A549 (cell line): ENCODE data around the gene CTIF. TPM values are rescaled to one million over a fixed set of nuclear protein-coding genes. Genes with fewer than 3 reads are reported as not detected.

Experiments used
- ATAC-seq, 2 experiments: fragments of 200-7000 bp in 1 of 2; fragments of >200 bp in 1 of 2; cut with Nextera tagmentation in 1 of 2; cut with Tn5 transposase in 1 of 2; 3 replicates each; pipeline versions ENCODE4 v1.8.0 to v1.9.1; 2018 to 2020; ENCODE audit warnings: mild to moderate bottlenecking in 1 of 2, moderate library complexity in 1 of 2
- CTCF ChIA-PET: fragments of 300-600 bp; sonication (Branson Sonifier 250); formaldehyde crosslinking; extraction: SDS; loops from one replicate; lab custom pipeline; 2021; ENCODE audit warnings: antibody characterized with exemption, inconsistent platforms; lab: Yijun Ruan, JAX
- POLR2A ChIA-PET: fragments of 350-600 bp; formaldehyde crosslinking; extraction: SDS; loops from one replicate; lab custom pipeline; 2021; ENCODE audit warnings: antibody characterized with exemption, inconsistent platforms; lab: Yijun Ruan, JAX
- DNase-seq, 2 experiments: peaks; one replicate each; pipeline versions ENCODE4 v3.0.0 to v3.0.0-alpha.2; 2011 to 2016; ENCODE audit warnings: low read depth in 1 of 2, low spot score in 1 of 2
- FAIRE-seq: peaks from 2 replicates; lab custom pipeline; 2011; peaks lifted over from hg19 to GRCh38; lab: Jason Lieb, UNC
- H3K27ac ChIP-seq, 2 experiments: fragments of >200 bp; sonication (Bioruptor Twin); formaldehyde crosslinking; 3 replicates each; pipeline ENCODE4 v1.5.1; 2016 to 2017
- H3K4me1 ChIP-seq: fragments of >200 bp; sonication (Bioruptor Twin); formaldehyde crosslinking; 3 replicates; pipeline ENCODE4 v1.6.1; 2016
- H3K4me2 ChIP-seq: fragments of >200 bp; sonication (Bioruptor Twin); formaldehyde crosslinking; 3 replicates; pipeline ENCODE4 v1.6.1; 2016
- H3K4me3 ChIP-seq: fragments of >200 bp; sonication (Bioruptor Twin); formaldehyde crosslinking; 3 replicates; pipeline ENCODE4 v1.5.1; 2016
- H3K9me3 ChIP-seq: fragments of >200 bp; sonication (Bioruptor Twin); formaldehyde crosslinking; 3 replicates; pipeline ENCODE4 v1.6.1; 2016
- CBX2 ChIP-seq: fragments of 200-600 bp; sonication (generic); IDR thresholded peaks from 2 replicates; pipeline ENCODE4 v1.6.1; 2016; ENCODE audit warnings: low read depth, mild to moderate bottlenecking, borderline replicate concordance
- EHMT2 ChIP-seq: fragments of 200-600 bp; sonication (generic); IDR thresholded peaks from 2 replicates; pipeline ENCODE4 v1.6.1; 2016; ENCODE audit warnings: antibody characterized with exemption, low read depth, mild to moderate bottlenecking, moderate library complexity
- EP300 ChIP-seq, 2 experiments: fragments of >200 bp; sonication (Bioruptor Twin); formaldehyde crosslinking; IDR thresholded peaks; 2 replicates in 1 of 2; 3 replicates in 1 of 2; pipeline ENCODE4 v1.6.1; 2016 to 2017
- FOSB ChIP-seq: fragments of 250-450 bp; sonication (Bioruptor Pico); IDR thresholded peaks from 2 replicates; pipeline ENCODE4 v1.5.0; 2020; ENCODE audit warnings: mild to moderate bottlenecking, moderate library complexity
- HOXA7 ChIP-seq: fragments of 250-450 bp; sonication (Bioruptor Pico); IDR thresholded peaks from 2 replicates; pipeline ENCODE4 v1.5.0; 2020; ENCODE audit warnings: mild to moderate bottlenecking, moderate library complexity
- HOXB5 ChIP-seq: fragments of 250-450 bp; sonication (Bioruptor Pico); IDR thresholded peaks from 2 replicates; pipeline ENCODE4 v1.5.0; 2020; ENCODE audit warnings: mild to moderate bottlenecking, moderate library complexity
- KDM1A ChIP-seq: fragments of 200-600 bp; sonication (generic); IDR thresholded peaks from 2 replicates; pipeline ENCODE4 v1.6.1; 2016; ENCODE audit warnings: low read depth, mild to moderate bottlenecking
- MAZ ChIP-seq: fragments of 150-350 bp; IDR thresholded peaks from 2 replicates; pipeline ENCODE4 v1.6.1; 2014; ENCODE audit warnings: antibody characterized with exemption, low read depth, low read length, borderline replicate concordance
- NPAS2 ChIP-seq: fragments of 250-450 bp; sonication (Bioruptor Pico); IDR thresholded peaks from 2 replicates; pipeline ENCODE4 v1.8.0; 2022; ENCODE audit warnings: mild to moderate bottlenecking, moderate library complexity, borderline replicate concordance
- NR3C1 ChIP-seq: fragments of >200 bp; sonication (Bioruptor Twin); formaldehyde crosslinking; IDR thresholded peaks from 3 replicates; pipeline ENCODE4 v1.6.1; 2017
- POLR2A ChIP-seq: IDR thresholded peaks from 2 replicates; pipeline ENCODE4 v1.6.1; 2012; ENCODE audit warnings: mild to moderate bottlenecking, low read length
- RCOR1 ChIP-seq: fragments of 150-350 bp; IDR thresholded peaks from 2 replicates; pipeline ENCODE4 v1.6.1; 2014; ENCODE audit warnings: antibody characterized with exemption, low read length, low read depth
- RNF2 ChIP-seq: fragments of 200-600 bp; sonication (generic); IDR thresholded peaks from 2 replicates; pipeline ENCODE4 v1.6.1; 2016; ENCODE audit warnings: low read depth, mild to moderate bottlenecking, antibody characterized with exemption, moderate library complexity, borderline replicate concordance
- TFCP2L1 ChIP-seq: fragments of 250-450 bp; sonication (Bioruptor Pico); IDR thresholded peaks from 2 replicates; pipeline ENCODE4 v1.5.0; 2021; ENCODE audit warnings: mild to moderate bottlenecking
- ZFP36 ChIP-seq: fragments of 450-650 bp; IDR thresholded peaks from 2 replicates; pipeline ENCODE4 v1.6.1; 2014; ENCODE audit warnings: borderline replicate concordance; ENCODE audit not compliant: partially characterized antibody
- ZSCAN20 ChIP-seq: fragments of 250-450 bp; sonication (Bioruptor Pico); IDR thresholded peaks from 2 replicates; pipeline ENCODE4 v1.8.0; 2022; ENCODE audit warnings: mild to moderate bottlenecking, moderate library complexity
- WGBS: methylation state at CpG from one replicate; pipeline ENCODE4 v1.1.6; 2017; ENCODE audit errors: missing lambda C conversion rate; 5-methylcytosine and 5-hydroxymethylcytosine counted together
- polyA plus RNA-seq, 4 experiments: library from polyadenylated mRNA; depleted of rRNA in 3 of 4; stranded (reverse); fragments of >200 nt; fragmentation: RNase III in 1 of 4; extraction: RNeasy Plus Mini Kit Qiagen cat#74134 plus additional on column Dnase treatment in 1 of 4; gene quantifications; 2 replicates in 3 of 4; 3 replicates in 1 of 4; pipeline ENCODE4 v1.2.3, GENCODE V29; 2011 to 2017
- TF ChIP-seq, protein P1 (sequence below): fragments of >200 bp; sonication (Bioruptor Twin); formaldehyde crosslinking; IDR thresholded peaks from 2 replicates; pipeline ENCODE4 v1.6.1; 2016
- TF ChIP-seq, protein P2 (sequence below): fragments of 200-600 bp; sonication (generic); IDR thresholded peaks from 2 replicates; pipeline ENCODE4 v1.6.1; 2016; ENCODE audit warnings: antibody characterized with exemption, mild to moderate bottlenecking, moderate library complexity
- TF ChIP-seq, protein P3 (sequence below): IDR thresholded peaks from 2 replicates; pipeline ENCODE4 v1.6.1; 2012
- TF ChIP-seq, protein P4 (sequence below): fragments of >200 bp; sonication (Bioruptor Twin); formaldehyde crosslinking; IDR thresholded peaks from 3 replicates; pipeline ENCODE4 v1.6.1; 2016

Gene CTIF
- polyA plus RNA-seq, 2 of the 4 experiments (the other 2 are of a cell fraction): 17.0 to 24.7 TPM

DNA sequence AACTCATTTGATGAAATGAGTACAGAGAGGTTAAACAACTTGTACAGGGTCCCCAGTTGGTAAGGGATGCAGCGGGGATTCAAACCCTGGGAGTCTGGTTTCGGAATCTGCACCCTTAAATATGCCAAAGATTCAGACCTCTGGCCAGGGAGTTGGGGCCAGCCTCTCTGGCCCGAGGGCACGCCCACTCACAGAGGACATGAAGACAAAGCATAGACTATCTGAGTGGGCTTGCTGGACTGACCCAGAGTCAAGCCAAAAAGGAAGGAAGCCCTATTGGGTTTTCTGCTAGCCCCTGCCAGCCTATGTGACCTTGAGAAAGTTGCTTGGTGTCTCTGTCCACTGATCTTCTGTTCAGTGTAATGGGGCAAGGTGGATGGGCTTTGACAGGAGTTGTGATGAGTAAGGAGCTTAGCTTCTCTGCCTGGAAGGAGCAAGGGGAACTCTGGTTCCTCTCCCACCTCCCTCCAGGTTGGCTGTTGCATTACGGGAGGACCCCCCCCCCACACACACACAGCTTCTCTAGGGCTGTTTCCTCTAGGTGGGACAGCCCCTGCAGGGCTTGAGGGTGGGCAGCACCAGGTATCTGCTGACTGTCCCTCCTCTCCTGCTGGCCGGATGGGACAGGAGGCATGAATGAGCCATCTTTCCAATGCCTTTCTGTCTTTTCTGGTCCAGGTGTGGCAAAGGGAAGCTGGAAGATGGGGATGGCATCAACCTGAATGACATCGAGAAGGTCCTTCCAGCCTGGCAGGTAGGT is 131.3 kb downstream of the CTIF start:
- ATAC-seq: no peak
- no peak overlapping the region for H3K4me2 ChIP-seq
- peaks cover 13% of the 10 kb centered on the region for H3K4me1 ChIP-seq
- no peak for TF ChIP-seq MAZ
- TF ChIP-seq HOXB5 (CRISPR knock-in tag): no peak
- TF ChIP-seq, protein P1, sequence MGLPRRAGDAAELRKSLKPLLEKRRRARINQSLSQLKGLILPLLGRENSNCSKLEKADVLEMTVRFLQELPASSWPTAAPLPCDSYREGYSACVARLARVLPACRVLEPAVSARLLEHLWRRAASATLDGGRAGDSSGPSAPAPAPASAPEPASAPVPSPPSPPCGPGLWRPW: no peak
- no peak for TF ChIP-seq EHMT2
- TF ChIP-seq, protein P2, sequence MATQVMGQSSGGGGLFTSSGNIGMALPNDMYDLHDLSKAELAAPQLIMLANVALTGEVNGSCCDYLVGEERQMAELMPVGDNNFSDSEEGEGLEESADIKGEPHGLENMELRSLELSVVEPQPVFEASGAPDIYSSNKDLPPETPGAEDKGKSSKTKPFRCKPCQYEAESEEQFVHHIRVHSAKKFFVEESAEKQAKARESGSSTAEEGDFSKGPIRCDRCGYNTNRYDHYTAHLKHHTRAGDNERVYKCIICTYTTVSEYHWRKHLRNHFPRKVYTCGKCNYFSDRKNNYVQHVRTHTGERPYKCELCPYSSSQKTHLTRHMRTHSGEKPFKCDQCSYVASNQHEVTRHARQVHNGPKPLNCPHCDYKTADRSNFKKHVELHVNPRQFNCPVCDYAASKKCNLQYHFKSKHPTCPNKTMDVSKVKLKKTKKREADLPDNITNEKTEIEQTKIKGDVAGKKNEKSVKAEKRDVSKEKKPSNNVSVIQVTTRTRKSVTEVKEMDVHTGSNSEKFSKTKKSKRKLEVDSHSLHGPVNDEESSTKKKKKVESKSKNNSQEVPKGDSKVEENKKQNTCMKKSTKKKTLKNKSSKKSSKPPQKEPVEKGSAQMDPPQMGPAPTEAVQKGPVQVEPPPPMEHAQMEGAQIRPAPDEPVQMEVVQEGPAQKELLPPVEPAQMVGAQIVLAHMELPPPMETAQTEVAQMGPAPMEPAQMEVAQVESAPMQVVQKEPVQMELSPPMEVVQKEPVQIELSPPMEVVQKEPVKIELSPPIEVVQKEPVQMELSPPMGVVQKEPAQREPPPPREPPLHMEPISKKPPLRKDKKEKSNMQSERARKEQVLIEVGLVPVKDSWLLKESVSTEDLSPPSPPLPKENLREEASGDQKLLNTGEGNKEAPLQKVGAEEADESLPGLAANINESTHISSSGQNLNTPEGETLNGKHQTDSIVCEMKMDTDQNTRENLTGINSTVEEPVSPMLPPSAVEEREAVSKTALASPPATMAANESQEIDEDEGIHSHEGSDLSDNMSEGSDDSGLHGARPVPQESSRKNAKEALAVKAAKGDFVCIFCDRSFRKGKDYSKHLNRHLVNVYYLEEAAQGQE: no peak
- TF ChIP-seq NPAS2 (CRISPR knock-in tag): no peak
- TF ChIP-seq RNF2: no peak
- TF ChIP-seq EP300 (IDR thresholded peaks at IDR 0.05): no peak
- no peak for TF ChIP-seq HOXA7 (CRISPR knock-in tag)
- TF ChIP-seq, protein P3, sequence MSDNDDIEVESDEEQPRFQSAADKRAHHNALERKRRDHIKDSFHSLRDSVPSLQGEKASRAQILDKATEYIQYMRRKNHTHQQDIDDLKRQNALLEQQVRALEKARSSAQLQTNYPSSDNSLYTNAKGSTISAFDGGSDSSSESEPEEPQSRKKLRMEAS: no peak
- TF ChIP-seq KDM1A: no peak
- no peak for TF ChIP-seq ZFP36
- H3K4me3 ChIP-seq: no peak overlapping the region
- CTCF ChIA-PET: interaction anchor here (1.0 kb wide), 1 partner anchor 194 kb away, joined by 3 read pairs; no protein-coding TSS in a partner anchor
- H3K27ac ChIP-seq: no peak overlapping the region
- 89% methylated on average over 7 of the region's 7 CpGs for WGBS
- H3K9me3 ChIP-seq: peaks cover 6% of the 10 kb centered on the region; the same call in 2 of the 3 replicates
- DNase-seq: no peak
- POLR2A ChIA-PET: no interaction called here
- FAIRE-seq: no peak

DNA sequence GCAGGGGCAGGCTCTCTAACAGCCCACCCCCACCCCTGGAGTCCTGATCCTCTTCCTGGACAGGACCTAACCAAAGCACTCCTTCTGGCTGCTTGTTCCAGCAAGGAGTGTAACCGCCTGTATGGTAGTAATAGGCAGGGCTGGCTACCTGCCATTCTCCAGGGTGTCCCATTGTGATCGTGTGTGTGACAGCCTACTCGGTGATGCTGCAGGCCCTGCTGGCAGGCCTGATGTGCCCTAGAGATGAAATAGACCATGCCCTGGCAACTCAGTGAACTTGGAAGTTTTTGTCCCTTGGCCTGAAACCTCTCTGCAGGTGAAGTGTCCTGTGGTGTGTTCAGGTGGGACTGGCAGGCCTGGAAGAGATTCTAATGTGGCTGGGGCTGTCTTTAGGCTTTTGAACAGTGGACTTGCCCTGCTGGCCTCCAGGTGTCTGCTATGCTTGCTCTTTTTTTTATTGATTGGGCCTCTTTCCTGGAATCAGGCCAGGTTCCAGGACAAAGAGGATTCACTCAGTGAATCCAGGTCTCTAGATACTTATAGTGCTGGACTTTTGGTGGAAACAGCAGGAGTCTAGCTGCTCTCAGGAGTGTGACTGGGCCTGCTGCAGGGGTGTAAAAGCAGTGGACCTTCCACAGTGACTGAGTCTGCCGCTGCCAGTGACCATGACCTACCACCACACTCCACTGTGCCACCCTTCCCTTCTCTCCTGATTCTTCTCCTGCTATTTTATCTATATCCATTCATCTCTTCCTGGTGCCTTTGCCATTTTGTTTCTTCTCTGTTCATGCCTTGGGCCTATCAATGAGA is 132.1 kb downstream of the CTIF start:
- no peak overlapping the region for H3K4me3 ChIP-seq
- peaks cover 20% of the 10 kb centered on the region for H3K4me1 ChIP-seq
- ChIA-PET CTCF (interaction anchor here (1.0 to 1.5 kb wide), 2 partner anchors 8 to 195 kb away, joined by 3 read pairs; no protein-coding TSS in a partner anchor), POLR2A (no interaction called here)
- ATAC-seq: no peak
- TF ChIP-seq RCOR1 (no peak), ZFP36 (no peak), CBX2 (no peak), FOSB (no peak), TFCP2L1 (CRISPR knock-in tag) (no peak), ZSCAN20 (CRISPR knock-in tag) (no peak), RNF2 (no peak), POLR2A (no peak), NR3C1 (no peak)
- TF ChIP-seq, protein P4, sequence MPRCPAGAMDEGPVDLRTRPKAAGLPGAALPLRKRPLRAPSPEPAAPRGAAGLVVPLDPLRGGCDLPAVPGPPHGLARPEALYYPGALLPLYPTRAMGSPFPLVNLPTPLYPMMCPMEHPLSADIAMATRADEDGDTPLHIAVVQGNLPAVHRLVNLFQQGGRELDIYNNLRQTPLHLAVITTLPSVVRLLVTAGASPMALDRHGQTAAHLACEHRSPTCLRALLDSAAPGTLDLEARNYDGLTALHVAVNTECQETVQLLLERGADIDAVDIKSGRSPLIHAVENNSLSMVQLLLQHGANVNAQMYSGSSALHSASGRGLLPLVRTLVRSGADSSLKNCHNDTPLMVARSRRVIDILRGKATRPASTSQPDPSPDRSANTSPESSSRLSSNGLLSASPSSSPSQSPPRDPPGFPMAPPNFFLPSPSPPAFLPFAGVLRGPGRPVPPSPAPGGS: no peak
- no peak overlapping the region for H3K27ac ChIP-seq
- H3K9me3 ChIP-seq: peaks cover 6% of the 10 kb centered on the region; the same call in 2 of the 3 replicates
- FAIRE-seq: no peak
- 100% methylated on average over 3 of the region's 4 CpGs for WGBS
- no peak overlapping the region for H3K4me2 ChIP-seq
- no peak for DNase-seq
